Activated naive CD4-positive, alpha-beta T cell treated with Interleukin-2 at 50 U/mL for 16 hours (primary cell): ENCODE data around the gene TCN2.
A peak's percentile ranks its signal among the peaks of the same experiment; 100 is the strongest.
"Not testable (repeated sequence)": the region's sequence is repeated elsewhere in the genome, so short reads cannot be mapped to it uniquely, and the experiment has no call there.

ENCODE experiments used
- DNase-seq: peaks from one replicate; pipeline ENCODE4 v3.0.0-alpha.2; 2020

Gene TCN2

DNA sequence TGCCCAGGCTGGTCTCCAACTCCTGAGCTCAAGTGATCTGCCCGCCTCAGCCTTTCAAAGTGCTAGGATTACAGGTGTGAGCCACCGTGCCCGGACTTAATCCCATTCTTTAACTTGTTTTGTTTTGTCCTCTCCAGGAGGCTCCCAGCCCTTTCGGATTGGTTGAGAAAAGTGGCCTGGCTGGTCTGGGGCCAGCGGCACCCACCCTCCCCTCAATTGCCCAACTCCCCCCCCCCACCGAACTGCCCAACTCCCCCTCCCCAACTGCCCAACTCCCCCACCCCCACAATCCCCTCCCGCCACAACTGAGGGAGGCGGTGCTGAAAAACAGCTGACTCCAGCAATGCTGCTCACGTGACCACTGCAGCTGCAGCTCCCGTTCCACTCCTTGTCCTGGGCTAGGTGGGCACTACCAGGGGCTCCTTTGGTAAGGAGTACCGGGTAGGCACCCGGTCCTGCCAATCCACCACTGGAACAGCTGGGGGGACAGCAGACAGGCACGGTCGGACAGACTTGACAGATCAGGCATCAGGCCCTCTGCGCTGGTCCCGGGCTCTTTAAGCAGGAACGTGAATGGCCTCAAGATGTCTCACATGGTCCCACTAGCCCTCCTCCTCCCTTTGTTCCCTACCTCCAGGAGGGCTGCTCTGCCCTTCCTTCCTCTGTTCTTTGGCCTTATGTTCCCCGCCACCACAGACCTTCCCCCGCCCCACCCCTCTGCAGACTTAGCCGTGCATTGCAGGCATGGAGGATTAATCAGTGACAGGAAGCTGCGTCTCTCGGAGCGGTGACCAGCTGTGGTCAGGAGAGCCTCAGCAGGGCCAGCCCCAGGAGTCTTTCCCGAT, at the start of gene TCN2:
TCN2 (plus strand) TSS at position 720 of the 845 bp plus-strand sequence. CDS start 158 bp downstream, outside the sequence.
- peak; percentile 28 for DNase-seq

DNA sequence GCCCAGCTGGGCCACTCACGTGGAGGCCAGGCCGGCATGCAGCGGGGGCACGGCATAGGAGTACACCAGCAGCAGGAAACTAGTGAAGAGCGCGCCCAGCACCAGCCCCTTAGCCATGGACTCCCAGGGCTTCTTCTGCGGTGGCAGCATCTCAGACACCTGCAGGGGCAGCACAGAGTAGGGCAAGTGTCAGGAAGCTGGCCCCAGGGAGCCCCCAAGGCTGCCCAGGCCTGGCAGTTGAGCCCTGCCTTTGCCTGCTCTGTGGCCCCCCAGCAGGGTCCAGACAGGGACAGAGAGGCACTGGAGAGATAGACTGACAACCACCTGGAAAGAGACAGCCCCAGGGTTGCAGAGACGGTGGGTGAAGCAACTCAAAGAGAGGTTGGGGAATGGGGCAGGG, 49.7 kb upstream of the TCN2 start:
- no peak for DNase-seq

DNA sequence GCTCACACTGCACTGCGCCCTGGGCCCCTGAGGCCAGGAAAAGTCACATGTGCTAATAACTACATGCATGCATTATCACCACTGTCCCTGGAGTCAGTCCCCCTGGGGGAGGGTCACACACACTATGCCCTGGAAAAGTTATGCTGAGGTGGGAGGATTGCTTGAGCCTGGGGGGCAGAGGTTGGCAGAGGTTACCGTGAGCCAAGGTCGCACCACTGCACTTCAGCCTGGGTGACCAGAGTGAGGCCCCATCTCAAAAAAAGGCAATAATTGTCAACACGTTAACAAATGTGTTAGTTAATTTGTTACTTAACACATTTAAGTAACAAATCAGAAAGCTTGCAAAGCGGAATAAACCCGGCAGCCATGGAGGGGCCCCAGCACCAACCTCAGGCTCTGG, 47.1 kb upstream of the TCN2 start:
- DNase-seq = no peak

DNA sequence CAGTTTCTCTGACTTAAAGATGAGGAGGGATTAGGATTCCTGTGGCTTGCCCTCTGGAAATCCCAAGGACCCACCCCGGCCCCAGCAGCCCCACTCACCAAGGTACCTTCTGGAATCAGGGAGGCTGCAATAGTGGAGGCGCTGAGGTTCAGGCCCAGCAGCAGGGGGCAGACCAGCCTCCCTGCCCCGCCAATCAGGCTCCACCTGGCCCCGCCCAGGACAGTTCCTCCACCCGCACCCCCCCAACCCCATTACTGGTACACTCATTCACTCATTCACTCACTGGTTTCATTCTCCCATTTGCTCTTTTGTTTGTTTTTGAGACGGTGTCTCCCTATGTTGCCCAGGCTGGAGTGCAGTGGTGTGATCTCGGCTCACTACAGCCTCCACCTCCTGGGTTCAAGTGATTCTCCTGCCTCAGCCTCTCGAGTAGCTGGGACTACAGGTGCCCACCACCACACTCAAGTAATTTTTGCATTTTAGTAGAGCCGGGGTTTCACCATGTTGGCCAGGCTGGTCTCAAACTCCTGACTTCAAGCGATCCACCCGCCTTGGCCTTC, 46.3 kb upstream of the TCN2 start:
- peak; percentile 7 for DNase-seq

DNA sequence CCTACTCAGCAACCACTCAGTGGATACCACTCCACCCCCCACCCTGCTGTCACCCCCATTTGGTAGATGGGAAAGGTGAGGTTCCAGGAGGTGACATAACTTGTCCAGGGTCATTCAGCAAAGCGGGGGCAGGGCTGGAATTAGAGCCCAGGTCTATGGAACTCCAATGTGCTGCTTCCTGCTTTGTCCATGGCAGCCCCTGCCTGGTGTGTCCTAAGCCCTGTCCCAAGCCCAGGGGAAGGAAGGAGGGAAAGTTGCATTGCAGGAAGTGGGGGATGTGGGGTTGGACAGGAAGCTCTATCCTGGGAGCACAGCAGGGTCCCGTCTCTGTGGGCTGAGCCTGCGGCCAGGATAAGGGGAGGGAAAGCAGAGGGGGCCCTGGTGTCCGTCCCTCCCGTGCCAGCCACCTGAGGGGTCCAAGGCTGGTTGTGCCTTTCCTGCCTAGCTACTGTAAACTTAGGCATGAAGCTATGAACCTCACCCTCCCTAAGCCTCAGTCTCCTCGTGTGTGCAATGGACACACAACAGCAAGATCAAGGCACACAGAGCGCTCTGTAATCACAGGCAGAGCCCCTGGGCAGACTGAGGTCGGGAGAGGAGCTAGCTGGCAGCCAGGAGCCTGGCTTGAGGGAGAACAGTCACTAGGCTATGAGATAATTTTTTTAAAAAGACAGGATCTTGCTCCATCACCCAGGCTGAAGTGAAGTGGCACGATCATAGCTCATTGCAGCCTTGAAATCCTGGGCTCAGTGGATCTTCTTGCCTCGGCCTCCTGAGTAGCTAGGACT, 45.4 kb upstream of the TCN2 start:
- no peak for DNase-seq

DNA sequence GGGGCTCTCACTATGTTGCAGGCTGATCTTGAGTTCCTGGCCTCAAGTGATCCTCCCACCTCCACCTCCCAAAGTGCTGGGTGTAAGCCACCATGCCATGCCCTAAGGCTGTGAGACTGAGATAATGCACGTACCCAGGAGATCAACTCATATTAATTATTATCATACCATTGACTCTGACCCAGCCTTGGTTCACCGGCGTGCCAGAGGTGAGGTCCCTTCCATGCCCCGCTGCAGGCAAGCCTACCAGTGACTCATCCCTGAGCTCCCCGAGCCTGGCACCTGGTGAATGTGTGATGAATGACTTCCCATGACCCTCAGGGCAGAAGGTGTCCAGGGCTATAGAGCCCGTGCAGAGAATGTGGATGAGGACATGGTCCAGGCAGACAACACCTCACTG, 44.6 kb upstream of the TCN2 start:
- DNase-seq = no peak

DNA sequence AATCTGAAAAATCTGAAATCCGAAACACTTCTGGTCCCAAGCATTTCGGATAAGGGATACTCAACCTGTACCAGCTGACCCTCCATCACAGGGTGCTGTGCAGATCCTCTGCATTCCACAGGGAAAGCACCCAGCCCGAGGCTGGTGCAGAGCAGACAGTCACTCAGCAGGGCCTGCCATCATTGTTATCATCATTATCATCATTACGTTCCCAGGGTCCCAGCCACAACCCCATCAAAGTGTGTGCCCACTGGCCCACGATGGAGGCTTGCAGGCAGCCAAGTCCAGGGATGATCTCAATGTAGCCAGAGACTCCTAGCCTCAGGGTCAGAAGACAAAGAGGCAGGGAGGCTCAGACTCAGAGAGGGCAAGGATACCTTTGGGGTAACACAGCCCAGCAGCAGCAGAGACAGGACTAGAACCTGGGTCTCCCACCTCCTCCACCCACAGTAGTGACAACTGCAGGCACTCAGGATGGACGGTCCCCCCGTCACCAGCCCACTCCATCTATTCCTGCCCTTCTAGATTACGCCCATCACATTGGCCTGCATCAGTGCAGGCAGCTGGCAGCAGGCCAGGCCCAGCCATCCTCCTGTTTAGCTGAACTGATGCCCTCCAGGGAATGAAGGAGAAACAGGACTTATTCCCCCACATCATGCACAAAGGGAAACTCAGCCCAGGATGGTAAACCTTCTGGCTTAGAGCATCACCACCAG, 42.8 kb upstream of the TCN2 start:
- DNase-seq = no peak

DNA sequence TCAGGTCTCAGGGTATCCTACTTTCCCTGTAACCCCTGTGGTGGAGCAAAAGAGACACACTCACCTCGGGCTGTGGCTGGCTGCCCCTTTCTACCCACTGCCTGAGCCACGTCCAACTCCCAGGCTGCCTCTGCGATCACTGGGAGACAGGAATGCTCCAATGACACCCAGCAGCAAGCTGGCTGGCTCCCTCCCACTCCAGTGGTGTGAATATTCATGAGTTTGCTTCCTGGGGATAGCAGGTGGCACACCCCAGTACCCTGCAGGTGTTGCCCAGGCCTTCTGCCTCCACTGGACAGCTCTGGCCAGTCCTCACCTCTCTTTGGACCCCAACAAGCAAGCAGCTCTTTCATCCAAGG, 42.2 kb upstream of the TCN2 start:
- DNase-seq = no peak

DNA sequence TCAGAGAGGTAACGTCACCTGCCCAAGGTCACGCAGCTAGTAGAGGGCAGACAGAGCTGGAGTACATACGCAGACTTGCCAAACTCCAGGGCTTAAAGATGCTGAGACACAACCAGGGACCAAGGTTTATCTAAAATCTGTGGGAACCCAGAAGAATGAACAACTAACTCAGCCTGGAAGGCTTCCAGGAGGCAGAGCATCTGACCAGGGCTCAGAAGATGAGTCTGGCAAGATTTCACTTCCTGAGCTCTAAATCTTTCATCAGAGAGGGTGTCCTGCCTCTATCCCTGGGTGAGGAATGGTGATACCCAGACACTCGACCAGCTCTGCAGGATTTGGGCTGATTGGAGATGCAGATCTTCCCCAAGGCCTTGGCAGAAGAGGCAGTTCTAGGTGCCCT, 41.6 kb upstream of the TCN2 start:
- no peak for DNase-seq

DNA sequence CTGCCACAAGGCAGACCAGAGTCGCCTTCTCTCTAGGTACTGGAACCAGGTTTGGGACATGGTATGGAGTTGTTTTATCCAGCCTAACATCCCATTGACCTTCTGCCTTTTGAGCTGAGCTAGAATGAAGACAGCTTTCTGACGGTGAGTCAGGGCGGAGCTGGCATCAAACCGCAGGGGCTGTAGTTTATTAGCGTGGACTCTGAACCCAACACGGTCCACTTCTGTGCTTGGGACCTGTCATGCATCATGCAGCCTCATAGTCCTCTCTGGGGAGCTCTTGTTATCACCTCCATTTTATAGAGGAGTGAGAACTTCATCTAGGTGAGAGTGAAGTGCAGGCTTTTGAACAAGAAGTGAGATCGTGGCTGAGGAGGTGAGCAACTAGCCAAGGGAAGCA, 40.8 kb upstream of the TCN2 start:
- no peak for DNase-seq

DNA sequence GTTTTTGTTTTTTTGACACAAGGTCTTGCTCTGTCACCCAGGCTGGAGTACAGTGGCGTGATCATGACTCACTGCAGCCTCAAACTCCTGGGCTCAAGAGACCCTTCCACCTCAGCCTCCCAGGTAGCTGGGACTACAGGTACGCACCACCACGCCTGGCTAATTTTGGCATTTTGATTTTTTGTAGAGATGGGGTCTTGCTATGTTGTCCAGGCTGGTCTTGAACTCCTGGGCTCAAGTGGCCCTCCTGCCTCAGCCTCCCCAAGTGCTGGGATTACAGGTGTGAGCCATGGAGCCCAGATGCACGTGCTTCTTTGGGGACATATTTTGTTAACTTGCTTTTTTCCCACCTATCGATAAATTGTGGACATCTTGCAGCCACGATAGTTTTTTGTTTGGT, 39.7 kb upstream of the TCN2 start:
- not testable (repeated sequence) for DNase-seq

DNA sequence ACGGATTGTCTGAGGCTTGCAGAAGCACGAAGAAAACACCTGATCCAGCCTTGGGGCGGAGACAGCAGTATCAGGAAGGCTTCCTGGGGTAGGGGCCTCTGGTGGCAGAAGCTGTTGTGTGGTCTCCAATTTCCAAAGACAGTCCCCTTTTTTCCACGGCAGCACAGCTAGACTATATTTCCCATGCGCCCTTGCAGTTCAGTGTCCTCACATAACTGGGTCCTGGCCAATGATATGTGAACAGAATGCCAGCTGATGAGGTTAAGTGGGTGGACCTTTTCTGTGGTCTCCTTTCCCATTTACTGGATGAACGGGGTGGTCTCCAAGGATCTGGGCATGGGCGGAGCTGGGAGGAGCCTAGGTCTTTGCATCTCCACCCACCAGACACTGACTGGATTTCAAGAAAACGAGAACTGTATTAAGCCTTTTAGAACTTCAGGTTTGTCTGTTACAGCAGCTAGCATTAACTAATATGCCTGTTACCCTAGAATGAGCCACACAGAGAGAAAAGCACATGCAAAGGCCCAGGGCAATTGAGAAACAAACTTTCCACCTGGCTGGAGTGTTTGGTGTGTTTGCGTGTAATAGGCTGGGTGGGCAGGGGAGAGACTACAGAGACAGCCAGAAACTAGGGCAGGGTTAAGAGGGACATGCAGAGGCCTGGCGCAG, 38.7 kb upstream of the TCN2 start:
- DNase-seq = no peak

DNA sequence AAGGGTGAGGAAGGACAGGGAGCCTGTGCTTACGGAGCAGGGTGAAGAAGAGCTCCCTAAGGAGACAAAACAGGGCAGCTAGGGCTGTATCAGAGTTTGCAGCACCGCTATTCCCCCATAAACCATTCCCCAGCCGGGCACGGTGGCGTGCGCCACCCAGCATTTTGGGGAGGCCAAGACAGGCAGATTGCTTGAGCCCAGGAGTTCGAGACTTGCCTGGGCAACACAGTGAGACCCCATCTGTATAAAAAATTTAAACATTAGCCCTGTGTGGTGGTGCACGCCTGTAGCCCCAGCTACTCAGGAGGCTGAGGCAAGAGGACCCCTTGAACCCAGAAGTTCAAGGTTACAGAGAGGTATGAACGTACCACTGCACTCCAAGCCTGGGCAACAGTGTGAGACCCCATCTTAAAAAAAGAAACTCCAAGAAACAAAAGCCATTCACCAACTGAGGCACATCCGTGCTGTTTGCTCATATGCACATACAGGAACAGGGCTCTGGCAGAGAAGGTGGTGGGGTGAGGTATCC, 37.2 kb upstream of the TCN2 start:
- no peak for DNase-seq

DNA sequence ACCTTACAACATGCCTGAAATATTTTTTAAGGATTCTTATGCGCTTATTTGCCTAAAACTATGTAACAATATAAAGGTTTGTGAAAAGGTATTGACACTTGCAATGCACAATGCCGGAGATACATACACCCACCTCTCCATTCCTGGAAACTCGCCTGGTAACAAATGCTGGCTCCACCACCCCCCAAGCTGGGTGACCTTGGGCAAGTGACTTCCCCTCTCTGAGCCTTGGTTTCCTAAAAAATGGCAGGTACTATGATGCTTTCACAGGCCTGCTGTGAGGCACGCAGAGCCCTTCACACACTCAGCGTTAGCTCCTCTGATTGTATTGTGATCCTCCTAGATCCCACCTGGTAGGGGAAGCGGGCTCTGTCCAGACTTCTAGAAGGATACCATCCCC, 34.8 kb upstream of the TCN2 start:
- DNase-seq = no peak

DNA sequence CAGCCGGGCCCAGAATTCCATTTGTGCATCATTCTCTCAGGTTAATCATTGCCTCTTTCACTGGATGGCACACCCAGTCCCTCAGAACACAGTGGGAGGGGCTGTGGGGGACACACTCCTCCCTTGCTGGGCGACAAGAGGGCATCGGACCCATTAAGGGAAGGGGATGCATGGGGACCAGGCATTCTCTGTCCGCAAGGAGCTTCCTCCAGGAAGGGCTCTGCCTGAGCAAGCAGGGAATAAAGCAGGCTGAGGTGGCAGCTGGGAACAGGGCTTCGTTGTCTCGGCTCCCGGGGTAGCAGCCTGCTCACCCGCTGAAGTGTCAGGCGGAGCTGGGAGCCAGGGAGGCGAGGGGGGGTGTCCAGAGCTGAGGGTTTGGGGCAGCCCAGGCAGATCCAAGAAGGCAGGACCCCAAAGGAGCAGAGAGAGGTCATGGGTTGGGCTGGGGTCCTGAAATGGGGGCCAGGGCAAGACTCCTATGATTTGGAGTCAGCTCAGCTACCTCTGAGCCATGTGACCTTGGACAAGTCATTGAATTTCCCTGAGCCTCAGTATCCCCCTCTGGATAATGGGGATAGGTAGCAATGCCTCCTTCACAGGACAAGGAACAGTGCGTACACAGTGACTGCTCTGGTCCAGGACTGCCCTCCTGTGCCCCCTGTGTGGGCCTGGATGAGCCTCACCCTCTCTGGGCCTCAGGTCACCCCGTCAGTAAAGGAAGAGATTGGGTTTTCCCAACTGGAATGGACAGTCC, 34.0 kb upstream of the TCN2 start:
- no peak for DNase-seq

DNA sequence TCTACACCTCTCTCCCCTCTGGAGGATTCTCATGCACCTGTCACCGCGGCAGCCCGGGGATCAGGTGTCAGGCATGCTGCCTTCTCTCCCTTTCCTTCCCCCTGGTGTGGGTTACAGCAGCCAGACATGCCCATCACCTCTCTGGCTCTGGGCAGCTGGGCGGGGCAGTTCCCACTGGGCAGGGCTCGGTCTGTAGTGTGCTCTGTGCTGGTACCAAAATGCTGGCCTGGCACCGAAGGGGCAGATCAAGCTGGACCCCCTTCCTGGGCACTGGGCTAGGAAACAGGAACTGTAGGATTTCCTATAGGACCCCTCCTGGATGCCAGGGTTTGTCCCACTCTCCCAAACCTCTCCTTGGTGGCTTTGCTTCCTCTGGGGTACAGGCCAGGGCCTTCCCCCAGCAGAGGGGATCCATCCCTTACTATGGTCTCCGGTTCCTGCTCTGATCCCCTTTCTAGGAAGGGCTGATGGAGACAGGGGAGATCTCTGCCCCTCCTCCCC, 33.3 kb upstream of the TCN2 start:
- DNase-seq = no peak

DNA sequence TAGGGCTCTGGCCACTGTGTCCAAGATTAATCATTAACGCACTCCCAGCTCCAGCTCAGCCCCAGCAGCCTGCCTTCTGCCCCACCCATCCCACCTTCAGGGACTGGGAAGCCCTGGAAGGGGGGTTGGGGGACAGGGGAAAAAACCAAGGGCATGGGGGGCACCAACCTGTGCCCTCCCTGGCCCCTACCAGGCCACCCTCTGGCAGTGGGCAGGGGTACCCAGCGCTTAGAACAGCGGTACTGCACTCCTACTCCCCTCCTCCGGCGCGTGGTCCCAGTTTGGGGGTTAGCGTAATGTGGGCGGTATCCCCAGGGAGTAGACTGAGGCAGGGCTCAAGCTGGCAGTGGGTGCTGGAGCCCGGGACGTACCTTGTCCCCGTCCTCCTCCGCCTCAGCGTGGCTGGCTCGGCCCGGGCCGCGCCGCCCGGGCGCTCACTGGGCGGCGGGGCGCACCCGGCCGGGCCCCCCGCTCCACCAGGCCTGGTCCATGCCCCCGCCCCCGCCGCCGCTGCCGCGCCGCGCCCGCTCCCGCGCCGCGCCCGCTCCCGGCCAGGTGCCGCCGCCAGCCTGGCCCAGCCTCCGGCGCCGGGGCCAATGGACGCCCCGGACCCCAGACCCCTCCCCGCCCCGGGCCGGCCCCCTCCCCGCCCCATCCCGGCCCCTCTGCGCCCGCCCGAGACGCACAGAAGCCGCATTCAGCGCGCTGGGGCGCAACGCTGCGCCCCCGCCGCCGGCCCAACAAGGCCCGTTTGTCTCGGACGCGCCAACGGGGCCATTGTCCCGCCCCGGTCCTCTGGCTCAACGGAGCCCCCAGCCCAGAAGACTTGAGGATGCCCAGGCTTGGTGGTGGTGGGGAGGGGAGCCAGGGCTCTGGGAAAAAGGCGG, 32.6 kb upstream of the TCN2 start, which contains the start of gene GAL3ST1:
GAL3ST1 (minus strand) TSS at position 571 of the 887 bp plus-strand sequence. CDS start 17,273 bp downstream, outside the sequence.
- DNase-seq = no peak

DNA sequence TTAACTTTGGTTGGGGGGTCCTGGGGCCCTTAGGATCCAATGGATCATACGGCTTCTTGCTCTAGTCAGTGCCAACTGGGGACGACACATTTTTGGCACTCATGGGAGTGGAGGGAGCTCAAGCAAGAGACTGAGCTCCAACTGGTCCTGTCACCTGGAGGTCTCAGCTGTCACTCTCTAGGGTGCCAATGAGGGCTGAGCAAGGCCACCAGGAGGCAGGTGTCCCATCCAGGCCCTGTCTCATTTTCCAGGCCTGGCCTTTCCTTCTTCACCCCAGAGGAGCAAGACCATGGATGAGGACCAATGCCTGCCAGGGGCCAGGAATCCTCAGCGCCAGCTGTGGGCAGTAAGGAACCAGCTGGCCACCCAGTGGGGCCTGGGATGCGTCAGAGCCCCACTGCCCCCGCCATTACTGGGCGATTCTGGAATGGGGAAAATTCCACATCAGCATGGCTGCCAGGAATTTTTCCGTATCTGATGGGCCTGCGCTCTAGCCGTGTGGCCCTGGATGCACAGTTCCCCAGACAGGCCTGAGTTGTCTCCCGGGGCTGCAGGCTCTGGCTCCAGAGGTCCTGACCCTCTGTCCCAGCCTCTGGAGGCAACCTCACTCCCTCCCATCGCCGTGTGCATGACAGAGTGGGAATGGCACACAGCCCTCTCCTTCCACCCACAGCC, 31.8 kb upstream of the TCN2 start:
- DNase-seq = no peak

DNA sequence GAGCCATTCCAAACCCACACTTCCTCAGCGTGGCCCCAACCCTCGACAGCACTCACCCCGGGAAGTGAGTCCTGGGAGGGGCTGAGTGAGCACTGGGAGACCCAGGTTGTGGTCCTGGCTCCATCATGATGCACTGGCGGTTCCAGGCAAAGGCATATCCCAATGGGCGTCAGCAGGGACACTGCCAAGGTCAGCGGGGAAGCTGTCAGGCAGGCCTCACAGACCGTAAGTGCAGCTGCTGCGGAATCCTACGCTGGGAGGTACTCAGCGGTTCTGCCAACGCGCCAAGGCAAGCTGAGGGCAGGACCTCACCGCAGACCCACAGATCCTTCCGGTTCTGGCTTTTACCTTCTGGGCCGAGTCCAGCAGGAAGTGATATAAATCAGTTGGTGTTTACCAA, 31.1 kb upstream of the TCN2 start:
- no peak for DNase-seq

DNA sequence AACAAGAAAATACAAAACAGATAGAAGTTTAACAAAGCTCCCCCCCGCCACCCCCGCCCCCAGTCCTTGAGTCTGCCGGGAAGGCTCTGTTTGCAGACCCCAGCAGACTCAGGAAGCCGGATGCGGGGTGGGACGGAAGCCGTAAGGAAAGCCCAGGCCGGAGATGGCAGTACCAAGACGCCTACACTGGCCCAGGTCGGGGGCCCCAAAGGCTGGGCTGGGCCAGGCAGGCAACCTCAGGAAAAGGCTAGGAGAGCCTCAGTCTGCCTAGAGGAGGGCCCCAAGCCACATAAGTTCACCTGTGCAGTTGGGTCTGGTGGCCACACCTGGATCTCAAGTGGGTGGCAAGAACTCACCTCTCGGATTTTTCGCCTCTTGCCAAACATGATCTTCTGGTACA, 28.5 kb upstream of the TCN2 start:
- DNase-seq = no peak
